Thoracic aorta (tissue), 2 donors: Measurements from ENCODE around the gene CR1L. TPM values are rescaled to one million over a fixed set of nuclear protein-coding genes. Genes with fewer than 3 reads are reported as not detected.

ENCODE experiments used
- ATAC-seq: fragments of 150-250 bp; one replicate; pipeline ENCODE4 v1.8.0; 2017; ENCODE audit warnings: low read depth; ENCODE audit not compliant: insufficient number of reproducible peaks, low FRiP score
- DNase-seq: peaks from one replicate; pipeline ENCODE4 v3.0.0-alpha.2; 2020; ENCODE audit warnings: low spot score
- H3K27ac ChIP-seq, 2 donors: fragments of 200-600 bp; sonication (generic); 1 replicate in 1 of 2; 2 replicates in 1 of 2; pipeline ENCODE4 v1.5.1; 2016; ENCODE audit warnings: mild to moderate bottlenecking in 2 of 2, moderate library complexity in 2 of 2
- H3K27me3 ChIP-seq: fragments of 200-600 bp; sonication (generic); replicated peaks from 2 replicates; pipeline ENCODE4 v1.6.0; 2016; ENCODE audit warnings: mild to moderate bottlenecking; ENCODE audit not compliant: insufficient read depth
- H3K36me3 ChIP-seq: fragments of 200-600 bp; sonication (generic); one replicate; pipeline ENCODE4 v1.5.1; 2016
- H3K4me1 ChIP-seq, 2 donors: fragments of 200-600 bp; sonication (generic); 1 replicate in 1 of 2; 2 replicates in 1 of 2; pipeline versions ENCODE4 v1.5.1 to v1.6.0; 2016; ENCODE audit warnings: low read depth in 2 of 2, mild to moderate bottlenecking in 1 of 2; ENCODE audit not compliant: control insufficient read depth in 1 of 2
- H3K4me3 ChIP-seq: fragments of 200-600 bp; sonication (generic); 2 replicates; pipeline ENCODE4 v1.5.1; 2016; ENCODE audit warnings: mild to moderate bottlenecking
- H3K9me3 ChIP-seq: fragments of 200-600 bp; sonication (generic); 2 replicates; pipeline ENCODE4 v1.5.1; 2016
- CTCF ChIP-seq: fragments of 200-600 bp; sonication (generic); IDR thresholded peaks from one replicate; pipeline ENCODE4 v1.5.1; 2019; ENCODE audit warnings: antibody characterized with exemption
- total RNA-seq, 2 donors: library from RNA; depleted of rRNA; stranded (reverse); fragments of >200 nt; gene quantifications; one replicate each; pipeline versions ENCODE4 v1.1.0 to v1.2.3, GENCODE V29; 2016

Gene CR1L
- total RNA-seq, 2 donors from 2014 or later: not detected

- TF ChIP-seq CTCF: no peak
- Histone ChIP-seq H3K27me3 (no peaks in the 10 kb centered on the region), H3K36me3 (peaks cover 6% of the 10 kb centered on the region), H3K27ac (no peak overlapping the region), H3K4me3 (peak overlapping the region; percentile 93), H3K9me3 (no peaks in the 10 kb centered on the region), H3K4me1 (peaks cover 13 to 49% of the 10 kb centered on the region in 2 donors)
- DNase-seq: no peak
- ATAC-seq: no peak
Measured at GRCh38 chr1:207753611-207754010, 108.7 kb downstream of the CR1L start.

GRCh38 chr1:207754011-207754410, 109.1 kb downstream of the CR1L start:
- peaks cover 13 to 49% of the 10 kb centered on the region in 2 donors for H3K4me1 ChIP-seq
- DNase-seq (no peak), ATAC-seq (no peak)
- no peaks in the 10 kb centered on the region for H3K27me3 ChIP-seq
- TF ChIP-seq CTCF: no peak
- H3K36me3 ChIP-seq: peaks cover 8% of the 10 kb centered on the region
- H3K9me3 ChIP-seq: no peaks in the 10 kb centered on the region
- no peak overlapping the region for H3K27ac ChIP-seq
- peak overlapping the region; percentile 93 for H3K4me3 ChIP-seq

- H3K4me1 ChIP-seq: peaks cover 13 to 46% of the 10 kb centered on the region in 2 donors
- no peak for TF ChIP-seq CTCF
- no peaks in the 10 kb centered on the region for H3K9me3 ChIP-seq
- no peak overlapping the region for H3K4me3 ChIP-seq
- H3K36me3 ChIP-seq: peaks cover 15% of the 10 kb centered on the region
- no peak overlapping the region for H3K27ac ChIP-seq
- ATAC-seq (no peak), DNase-seq (no peak)
- H3K27me3 ChIP-seq: no peaks in the 10 kb centered on the region
Measured at GRCh38 chr1:207754974-207755700, 110.2 kb downstream of the CR1L start.

GRCh38 chr1:207755846-207756693, 111.1 kb downstream of the CR1L start:
- no peaks in the 10 kb centered on the region for H3K27me3 ChIP-seq
- no peak for DNase-seq
- H3K36me3 ChIP-seq: peaks cover 15% of the 10 kb centered on the region
- no peaks in the 10 kb centered on the region for H3K9me3 ChIP-seq
- TF ChIP-seq CTCF: no peak
- no peak overlapping the region for H3K4me3 ChIP-seq
- peaks cover 12 to 37% of the 10 kb centered on the region in 2 donors for H3K4me1 ChIP-seq
- H3K27ac ChIP-seq: no peak overlapping the region
- no peak for ATAC-seq

- no peaks in the 10 kb centered on the region for H3K27me3 ChIP-seq
- DNase-seq: no peak
- no peaks in the 10 kb centered on the region for H3K9me3 ChIP-seq
- H3K4me3 ChIP-seq: no peak overlapping the region
- no peak overlapping the region for H3K27ac ChIP-seq
- H3K4me1 ChIP-seq: no peaks in the 10 kb centered on the region
- ATAC-seq: no peak
- H3K36me3 ChIP-seq: peaks cover 28% of the 10 kb centered on the region
- no peak for TF ChIP-seq CTCF
Measured at GRCh38 chr1:207762622-207763021, 117.7 kb downstream of the CR1L start.
